Activated naive CD8-positive, alpha-beta T cell (primary cell): ENCODE data around the gene SERPINB5.

Source experiments
- H3K27ac Mint-ChIP-seq: one replicate; pipeline ENCODE4 v1.8.0; 2021; ENCODE audit warnings: mixed read lengths
- H3K27me3 Mint-ChIP-seq: one replicate; pipeline ENCODE4 v1.8.0; 2021; ENCODE audit warnings: mixed read lengths
- H3K36me3 Mint-ChIP-seq: one replicate; pipeline ENCODE4 v1.8.0; 2021; ENCODE audit warnings: mixed read lengths
- H3K4me1 Mint-ChIP-seq: one replicate; pipeline ENCODE4 v1.8.0; 2021; ENCODE audit warnings: low read depth, mixed read lengths
- H3K4me3 Mint-ChIP-seq: one replicate; pipeline ENCODE4 v1.8.0; 2021; ENCODE audit warnings: mild to moderate bottlenecking, mixed read lengths
- H3K9me3 Mint-ChIP-seq: one replicate; pipeline ENCODE4 v1.8.0; 2021; ENCODE audit warnings: low read depth, mixed read lengths

SERPINB5 gene

DNA sequence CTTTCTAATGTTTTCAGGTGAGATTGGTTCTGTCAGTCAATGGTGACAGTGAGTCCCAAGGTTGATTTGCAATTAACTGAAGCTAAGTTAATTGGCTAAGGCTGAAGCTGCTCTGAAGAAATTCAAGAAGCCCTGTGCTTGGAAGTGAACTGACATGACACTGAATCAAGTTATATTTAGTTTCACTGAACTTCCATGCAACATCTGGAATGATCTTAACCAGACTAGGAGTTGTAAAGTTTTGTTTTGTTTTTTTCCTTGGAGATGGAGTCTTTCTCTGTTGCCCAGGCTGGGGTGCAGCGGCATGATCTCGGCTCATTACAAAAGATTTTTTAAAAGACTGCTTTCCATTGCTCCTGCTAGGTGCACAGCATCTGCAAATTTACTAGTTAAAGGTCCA, 11.4 kb downstream of the SERPINB5 start:
- Mint-ChIP-seq H3K4me1 (no peaks in the 10 kb centered on the region), H3K36me3 (no peaks in the 10 kb centered on the region), H3K27ac (no peak overlapping the region), H3K9me3 (no peaks in the 10 kb centered on the region), H3K27me3 (peaks cover 2% of the 10 kb centered on the region), H3K4me3 (no peak overlapping the region)

DNA sequence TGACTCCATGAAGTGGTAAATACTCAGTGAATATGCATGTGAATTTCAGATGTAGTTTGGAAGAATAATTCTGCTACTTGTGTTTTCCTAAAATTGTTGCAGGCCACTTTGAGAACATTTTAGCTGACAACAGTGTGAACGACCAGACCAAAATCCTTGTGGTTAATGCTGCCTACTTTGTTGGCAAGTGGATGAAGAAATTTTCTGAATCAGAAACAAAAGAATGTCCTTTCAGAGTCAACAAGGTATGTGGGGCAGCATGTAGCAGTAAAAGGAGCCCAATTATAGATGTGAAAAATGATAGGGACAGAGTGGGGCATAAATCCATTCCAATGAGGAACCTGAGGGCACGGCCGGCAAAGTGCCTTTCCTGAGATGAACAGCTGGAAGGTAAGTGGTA, 16.1 kb downstream of the SERPINB5 start:
- Mint-ChIP-seq H3K4me1 (no peaks in the 10 kb centered on the region), H3K4me3 (no peak overlapping the region), H3K36me3 (no peaks in the 10 kb centered on the region), H3K27me3 (no peaks in the 10 kb centered on the region), H3K9me3 (no peaks in the 10 kb centered on the region), H3K27ac (no peak overlapping the region)

DNA sequence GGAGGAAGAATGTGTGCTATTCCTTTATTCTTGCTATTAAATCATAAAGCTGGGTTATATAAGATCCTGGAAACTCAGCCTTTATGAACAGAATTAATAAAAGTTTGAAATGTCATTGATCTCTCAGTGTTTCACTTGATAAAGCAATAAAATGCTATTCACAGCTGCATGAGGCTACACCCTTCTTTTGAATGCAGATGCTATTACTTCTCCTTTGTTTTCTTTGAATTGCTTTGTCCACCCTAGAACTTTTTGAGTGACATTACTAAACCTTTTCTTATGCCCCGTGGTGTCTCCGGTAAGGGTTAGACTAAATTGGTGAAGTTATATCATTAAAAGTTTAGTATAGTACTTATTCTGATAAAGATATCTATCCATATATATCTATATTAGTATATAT, 18.9 kb downstream of the SERPINB5 start:
- H3K4me3 Mint-ChIP-seq = no peak overlapping the region
- H3K27me3 Mint-ChIP-seq = no peaks in the 10 kb centered on the region
- H3K4me1 Mint-ChIP-seq = no peaks in the 10 kb centered on the region
- H3K36me3 Mint-ChIP-seq = no peaks in the 10 kb centered on the region
- H3K27ac Mint-ChIP-seq = no peak overlapping the region
- H3K9me3 Mint-ChIP-seq = no peaks in the 10 kb centered on the region

DNA sequence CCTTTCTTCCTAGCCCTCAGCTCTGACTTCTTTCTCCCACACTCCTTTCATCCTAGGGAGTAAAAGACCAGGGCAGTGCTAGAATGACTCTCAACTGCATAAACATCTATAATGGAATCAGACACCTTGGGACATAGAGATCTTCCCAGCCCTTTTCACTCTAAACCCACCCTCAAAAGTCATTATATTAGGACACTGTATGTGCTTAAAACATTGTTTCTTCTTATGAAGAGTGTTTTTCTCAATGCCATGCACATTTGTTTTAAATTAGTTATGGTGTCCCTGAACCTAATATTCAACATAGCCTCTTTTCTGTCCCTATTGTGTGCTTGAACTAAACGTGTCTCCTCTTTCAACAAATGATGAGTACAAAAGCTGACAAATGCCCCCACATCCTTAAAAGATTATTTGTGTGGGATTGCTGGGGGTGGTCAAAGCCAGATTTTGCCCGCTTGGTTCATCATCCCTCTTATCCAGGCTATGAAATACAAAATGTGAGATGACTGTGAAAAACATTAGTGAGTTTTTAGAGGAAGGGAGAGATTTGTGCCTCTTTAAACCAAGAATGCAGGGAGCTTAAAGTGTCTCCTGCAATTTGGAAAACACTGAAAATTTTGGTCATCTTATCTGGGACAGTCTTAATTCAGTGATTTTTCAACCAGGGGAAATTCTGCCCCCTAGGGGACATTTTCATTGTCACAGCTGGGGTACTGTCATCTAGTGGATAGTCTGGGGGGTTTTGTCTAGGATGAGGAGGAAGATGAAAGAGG, 29.0 kb downstream of the SERPINB5 start:
- Mint-ChIP-seq H3K27me3 (peaks cover 10% of the 10 kb centered on the region), H3K36me3 (no peaks in the 10 kb centered on the region), H3K27ac (no peak overlapping the region), H3K9me3 (no peaks in the 10 kb centered on the region), H3K4me1 (no peaks in the 10 kb centered on the region), H3K4me3 (no peak overlapping the region)

DNA sequence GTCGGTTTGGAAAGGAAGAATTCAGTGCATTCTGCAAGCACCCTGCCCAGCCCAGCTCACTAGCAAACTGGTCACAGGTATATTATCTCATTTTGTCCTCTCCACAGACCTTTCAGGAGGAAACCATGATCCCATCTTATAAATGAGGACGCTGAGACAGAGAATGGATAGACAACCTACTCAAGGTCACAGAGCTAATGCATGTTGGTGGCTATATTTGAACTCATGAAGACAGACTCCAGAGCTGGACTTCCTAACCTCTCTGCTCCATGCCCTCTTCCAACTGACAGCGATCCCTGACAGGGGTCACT, 29.5 kb downstream of the SERPINB5 start:
- Mint-ChIP-seq H3K36me3 (no peaks in the 10 kb centered on the region), H3K27me3 (peaks cover 10% of the 10 kb centered on the region), H3K9me3 (no peaks in the 10 kb centered on the region), H3K4me3 (no peak overlapping the region), H3K27ac (no peak overlapping the region), H3K4me1 (no peaks in the 10 kb centered on the region)

DNA sequence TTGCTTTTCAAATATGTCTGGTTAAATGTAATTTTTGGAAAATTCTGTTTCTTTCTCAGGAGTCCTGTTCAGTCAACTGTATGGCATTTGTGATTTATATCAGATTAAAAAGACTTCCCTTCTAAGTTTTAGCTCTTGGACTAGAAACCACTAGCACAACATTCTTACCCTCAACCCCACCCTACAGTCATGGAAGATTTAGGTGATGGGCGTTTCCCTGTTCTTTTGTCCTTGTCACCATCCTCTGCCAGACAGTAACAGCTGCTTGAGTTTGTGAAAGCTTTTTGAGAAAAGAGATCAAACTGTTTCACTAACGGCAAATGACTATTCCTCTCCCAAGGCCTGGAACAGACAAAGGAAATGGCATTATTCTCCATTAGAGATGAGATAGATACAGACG, 31.8 kb downstream of the SERPINB5 start:
- Mint-ChIP-seq H3K4me3 (no peak overlapping the region), H3K9me3 (no peaks in the 10 kb centered on the region), H3K27me3 (peaks cover 10% of the 10 kb centered on the region), H3K36me3 (no peaks in the 10 kb centered on the region), H3K27ac (no peak overlapping the region), H3K4me1 (no peaks in the 10 kb centered on the region)

DNA sequence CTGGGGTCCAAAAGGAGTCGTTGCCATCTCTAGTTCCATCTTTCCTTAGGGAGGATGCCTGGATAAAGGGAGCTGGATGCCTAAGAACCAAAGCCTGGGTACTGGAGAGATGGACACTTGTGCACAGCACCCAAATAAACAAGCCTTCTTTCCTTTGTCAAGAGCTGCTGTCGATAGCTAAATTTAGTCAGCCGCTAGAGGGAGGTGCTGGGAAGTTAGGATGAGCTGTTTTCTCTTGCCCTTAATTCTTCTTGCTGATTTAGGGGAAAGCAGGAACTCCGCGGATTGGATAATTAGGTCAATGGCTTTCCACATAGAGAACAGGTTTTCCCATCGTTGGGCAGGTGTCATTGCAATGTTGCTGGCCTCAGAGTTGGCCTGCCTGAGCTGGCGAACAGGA, 34.5 kb downstream of the SERPINB5 start:
- H3K4me1 Mint-ChIP-seq = no peaks in the 10 kb centered on the region
- H3K27ac Mint-ChIP-seq = no peak overlapping the region
- no peak overlapping the region for H3K4me3 Mint-ChIP-seq
- no peaks in the 10 kb centered on the region for H3K36me3 Mint-ChIP-seq
- H3K27me3 Mint-ChIP-seq = peaks cover 12% of the 10 kb centered on the region
- no peaks in the 10 kb centered on the region for H3K9me3 Mint-ChIP-seq

DNA sequence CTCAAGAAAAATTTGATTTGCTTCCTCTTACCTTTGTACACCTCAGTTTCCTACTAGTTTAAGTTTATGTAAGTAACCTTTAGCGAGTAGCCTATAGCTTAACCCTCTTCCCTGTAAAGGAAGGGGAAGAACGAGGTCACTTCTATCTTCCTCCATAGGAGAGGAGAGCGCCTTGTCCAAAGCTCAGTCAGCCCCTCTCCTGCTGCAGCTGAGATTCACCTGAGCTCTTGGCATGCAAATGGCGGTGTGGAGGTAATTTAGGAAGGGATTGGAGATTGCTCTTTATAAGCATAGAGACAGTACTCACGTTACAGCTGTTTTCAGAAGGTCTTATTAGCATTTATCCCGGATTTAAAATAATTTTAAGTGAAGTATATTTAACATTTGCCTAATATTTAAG, 37.6 kb downstream of the SERPINB5 start:
- Mint-ChIP-seq H3K27me3 (peaks cover 10% of the 10 kb centered on the region), H3K27ac (no peak overlapping the region), H3K9me3 (no peaks in the 10 kb centered on the region), H3K4me3 (no peak overlapping the region), H3K36me3 (no peaks in the 10 kb centered on the region), H3K4me1 (peaks cover 2% of the 10 kb centered on the region)

DNA sequence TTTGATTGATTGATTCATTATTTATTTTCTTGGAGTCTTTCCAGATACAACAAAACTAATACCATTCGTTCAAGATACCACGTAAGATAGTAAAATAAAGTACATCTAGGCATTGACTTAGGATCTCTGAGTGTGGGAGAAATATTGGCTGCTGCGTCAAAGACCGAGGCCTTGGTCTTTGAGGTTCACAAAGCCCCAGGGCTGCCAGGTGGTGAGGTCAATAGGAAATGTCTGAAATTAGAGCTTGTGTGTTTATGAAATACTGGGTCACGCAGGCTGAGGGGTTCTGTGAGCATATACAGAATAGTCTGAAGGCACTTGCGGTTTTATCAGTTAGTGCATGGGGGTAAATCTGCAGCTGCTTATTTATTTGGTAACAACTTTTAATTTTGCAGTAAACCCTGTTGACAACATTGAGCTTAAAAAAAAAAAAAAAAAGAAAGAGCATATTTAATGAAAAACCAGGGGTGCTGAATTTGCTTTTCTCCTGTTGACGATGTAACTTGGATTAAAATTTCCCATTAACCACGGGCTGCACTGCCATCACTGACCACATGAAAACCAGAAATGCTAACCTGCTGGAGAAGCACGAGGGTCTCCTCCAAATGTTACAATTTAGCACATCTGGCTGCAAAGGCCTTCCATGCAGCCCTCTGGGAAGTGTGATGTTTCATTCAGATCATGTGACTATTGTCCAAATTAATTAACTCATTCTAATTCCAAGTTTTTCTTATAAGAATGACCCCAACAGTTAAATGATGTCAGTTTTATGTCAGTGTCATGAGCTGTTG, 38.3 kb downstream of the SERPINB5 start:
- Mint-ChIP-seq H3K27ac (no peak overlapping the region), H3K4me1 (peaks cover 2% of the 10 kb centered on the region), H3K36me3 (no peaks in the 10 kb centered on the region), H3K9me3 (no peaks in the 10 kb centered on the region), H3K4me3 (no peak overlapping the region), H3K27me3 (peaks cover 8% of the 10 kb centered on the region)

DNA sequence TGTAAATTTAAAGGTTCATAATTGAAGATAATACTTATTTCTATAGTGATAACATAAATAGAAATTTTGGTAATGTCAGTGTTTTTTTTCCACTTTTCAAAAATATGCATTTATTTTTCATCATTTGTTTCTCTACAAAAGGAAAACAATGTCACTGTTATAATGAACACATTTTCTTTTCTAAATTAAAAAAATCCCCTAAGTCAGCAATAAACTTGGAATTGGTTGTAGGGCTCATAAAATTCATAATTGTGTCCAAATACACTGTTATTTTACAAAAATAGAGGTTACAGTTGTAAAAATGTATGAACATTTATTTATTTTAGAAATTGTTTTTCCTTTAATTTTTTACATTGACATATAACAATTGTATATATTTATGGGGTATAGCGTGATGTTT, 39.0 kb downstream of the SERPINB5 start:
- peaks cover 2% of the 10 kb centered on the region for H3K4me1 Mint-ChIP-seq

DNA sequence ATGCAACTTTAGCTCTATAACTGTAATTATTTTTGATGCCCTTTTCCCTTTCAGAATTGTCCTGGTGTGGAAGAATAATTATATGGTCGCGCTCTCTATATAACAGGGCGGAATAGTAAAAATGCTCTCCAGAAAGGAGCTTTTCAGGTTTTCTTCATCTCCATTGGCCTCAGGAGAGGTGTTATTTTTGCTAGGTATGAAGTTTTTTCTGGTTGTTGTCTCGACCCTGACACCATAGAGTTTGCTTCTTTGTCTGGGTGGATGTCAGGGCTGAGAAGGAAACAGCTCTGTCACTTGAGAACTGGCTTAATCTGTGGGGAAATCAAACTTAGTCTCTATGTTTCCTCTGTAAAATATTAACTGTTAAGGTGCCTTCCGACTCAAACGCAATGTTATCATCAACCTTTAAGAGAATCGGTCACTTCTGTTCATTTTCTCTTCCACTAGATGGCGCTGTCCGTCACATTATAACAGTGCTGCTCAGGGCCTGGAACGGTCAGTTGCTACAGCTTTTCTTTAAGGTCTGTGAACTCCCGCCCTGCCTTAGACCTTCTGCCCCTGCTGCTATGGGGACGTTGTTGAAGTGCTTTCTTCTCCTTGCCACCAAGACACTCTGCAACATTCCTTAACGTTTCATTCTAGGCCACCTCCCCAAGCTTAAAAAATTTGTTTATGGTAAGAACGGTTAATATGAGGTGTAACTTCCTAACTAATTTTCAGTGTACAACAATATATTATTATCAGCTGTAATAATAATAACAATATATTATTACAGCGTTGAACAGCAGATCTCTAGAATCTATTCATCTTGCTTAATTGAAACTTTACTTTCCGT, 41.6 kb downstream of the SERPINB5 start:
- Mint-ChIP-seq H3K27ac (no peak overlapping the region), H3K9me3 (no peaks in the 10 kb centered on the region), H3K27me3 (peaks cover 9% of the 10 kb centered on the region), H3K4me1 (peaks cover 2% of the 10 kb centered on the region), H3K4me3 (no peak overlapping the region), H3K36me3 (no peaks in the 10 kb centered on the region)

More for the DNA sequence above, 39.0 kb downstream of the SERPINB5 start:
- no peak overlapping the region for H3K27ac Mint-ChIP-seq
- no peak overlapping the region for H3K4me3 Mint-ChIP-seq
- no peaks in the 10 kb centered on the region for H3K9me3 Mint-ChIP-seq
- H3K27me3 Mint-ChIP-seq = peaks cover 8% of the 10 kb centered on the region
- no peaks in the 10 kb centered on the region for H3K36me3 Mint-ChIP-seq

DNA sequence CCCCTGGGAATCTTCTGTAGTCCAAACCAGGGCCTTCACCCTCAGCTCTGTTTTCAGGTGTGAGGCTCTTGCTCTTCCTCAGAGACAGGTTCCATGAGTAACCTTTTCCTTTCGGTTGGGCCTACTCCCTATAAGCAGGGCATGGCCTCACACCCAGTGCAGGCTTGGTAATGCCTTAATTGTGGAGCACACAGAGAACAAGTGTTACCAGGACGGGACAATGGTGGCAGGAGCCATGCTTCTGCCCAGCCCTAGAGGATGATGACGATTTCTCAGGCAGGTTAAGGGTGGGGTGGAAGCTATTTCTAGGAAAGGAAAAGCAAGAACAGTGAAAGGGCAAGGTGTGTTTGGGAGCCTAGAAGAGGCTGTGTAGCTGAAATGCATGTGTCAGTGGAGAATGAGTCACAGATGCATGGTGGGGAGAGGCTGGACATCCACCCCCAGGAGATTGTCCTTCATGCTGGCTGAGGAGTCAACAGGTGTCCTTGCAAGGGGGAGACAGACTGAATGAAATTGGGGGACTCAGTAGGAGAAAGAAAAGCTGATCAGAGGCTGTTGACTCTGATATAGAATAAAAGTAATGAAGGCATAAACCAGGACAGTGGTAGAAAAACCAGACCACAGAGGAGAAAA, 43.4 kb downstream of the SERPINB5 start:
- Mint-ChIP-seq H3K27me3 (peaks cover 7% of the 10 kb centered on the region), H3K36me3 (no peaks in the 10 kb centered on the region), H3K27ac (no peak overlapping the region), H3K9me3 (no peaks in the 10 kb centered on the region), H3K4me1 (peaks cover 2% of the 10 kb centered on the region), H3K4me3 (no peak overlapping the region)

DNA sequence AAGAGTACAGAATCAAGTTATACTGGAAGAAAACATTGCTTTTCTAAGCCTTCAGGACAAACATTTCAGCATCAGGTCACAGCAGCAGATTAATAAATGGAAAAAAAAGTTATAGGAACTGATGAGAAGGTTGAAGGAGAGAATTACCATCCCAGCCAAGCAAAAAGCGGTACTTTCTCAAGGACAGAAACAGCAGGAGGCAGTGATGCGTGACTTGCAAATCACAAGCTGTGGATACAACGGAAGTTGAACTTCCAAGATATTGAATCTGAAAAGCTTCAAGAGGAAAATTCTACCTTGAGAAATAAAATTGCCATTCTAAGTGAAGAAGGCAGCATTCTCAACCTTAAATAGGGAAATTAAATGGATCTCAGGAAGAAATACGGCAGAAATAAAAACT, 46.9 kb downstream of the SERPINB5 start:
- no peaks in the 10 kb centered on the region for H3K4me1 Mint-ChIP-seq
- no peaks in the 10 kb centered on the region for H3K9me3 Mint-ChIP-seq
- H3K4me3 Mint-ChIP-seq = no peak overlapping the region
- no peak overlapping the region for H3K27ac Mint-ChIP-seq
- peaks cover 4% of the 10 kb centered on the region for H3K27me3 Mint-ChIP-seq
- H3K36me3 Mint-ChIP-seq = no peaks in the 10 kb centered on the region

DNA sequence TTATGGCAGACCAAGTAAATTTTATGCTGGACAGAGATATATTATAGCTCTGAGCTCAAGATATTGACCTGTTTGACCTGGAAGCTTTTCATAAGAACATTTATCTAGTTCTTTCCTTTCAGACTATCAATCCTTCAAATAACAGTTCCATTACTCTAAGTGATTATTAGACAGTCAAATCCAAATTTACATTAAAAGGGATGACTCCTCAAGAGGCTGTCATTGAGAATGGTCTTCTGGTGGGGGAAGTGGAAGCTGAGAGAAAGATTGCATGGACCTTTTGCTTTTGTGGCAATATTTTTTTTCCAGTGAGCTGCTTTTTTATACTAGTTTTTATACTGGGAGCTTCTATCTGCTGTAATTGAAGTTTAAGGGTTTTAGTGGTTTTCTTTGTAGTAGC, 50.5 kb downstream of the SERPINB5 start:
- Mint-ChIP-seq H3K4me3 (no peak overlapping the region), H3K4me1 (no peaks in the 10 kb centered on the region), H3K9me3 (no peaks in the 10 kb centered on the region), H3K36me3 (no peaks in the 10 kb centered on the region), H3K27me3 (peaks cover 3% of the 10 kb centered on the region), H3K27ac (no peak overlapping the region)
